COLO668 (cell line): ENCODE data around the gene PTCH1.

ENCODE experiments used
- DNase-seq: peaks from one replicate; lab custom pipeline; 2025; ENCODE audit not compliant: unreplicated experiment; lab: John Stamatoyannopoulos, UW

Gene PTCH1

GRCh38 chr9:95465115-95465514 lies 51.7 kb downstream of the PTCH1 start:
- DNase-seq: no peak

DNA sequence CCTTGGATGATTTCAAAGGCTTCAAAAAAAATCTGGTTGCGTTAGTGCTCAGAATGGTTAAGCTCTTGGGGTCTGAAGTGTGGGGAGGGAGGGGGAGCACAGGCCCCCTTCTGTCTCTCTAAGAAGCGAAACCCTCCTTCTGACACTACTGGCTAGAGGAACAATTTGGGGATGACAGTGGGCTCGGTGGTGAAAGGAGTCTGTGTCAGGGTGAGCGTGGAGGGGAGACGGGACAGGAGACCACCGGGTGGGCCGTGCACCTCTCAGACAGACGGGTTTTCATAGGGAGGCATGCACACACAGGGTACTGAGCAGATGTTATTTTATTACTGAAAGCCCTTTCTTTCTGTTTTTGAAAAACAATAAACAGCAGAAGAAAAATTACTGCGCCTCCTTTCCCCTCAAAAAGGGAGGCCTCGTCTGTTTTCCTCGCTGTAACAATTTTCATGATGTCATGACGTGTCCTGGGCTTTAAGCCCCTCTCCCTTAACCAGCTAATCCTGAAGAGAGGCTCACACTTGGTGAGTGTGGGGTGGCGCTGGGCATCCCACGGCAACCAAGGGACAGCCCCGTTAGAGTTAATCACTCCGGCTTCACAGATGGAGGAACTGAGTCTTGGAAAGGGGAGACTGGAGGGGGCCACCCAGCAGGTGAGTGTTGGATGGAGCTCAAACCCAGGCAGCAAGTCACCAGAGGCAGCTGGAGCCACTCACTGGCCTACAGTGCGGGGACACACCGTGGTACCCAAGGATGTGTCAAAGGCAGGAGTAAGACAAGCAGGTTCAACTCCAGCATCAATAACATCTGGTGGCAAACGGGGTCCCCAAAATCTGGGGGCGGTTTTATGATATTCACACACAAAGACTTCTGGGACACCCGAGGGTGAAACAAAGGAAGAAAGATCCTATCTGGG lies 53.4 kb downstream of the PTCH1 start:
- no peak for DNase-seq

- DNase-seq: peak; percentile 13
Measured at GRCh38 chr9:95462249-95463147, 54.3 kb downstream of the PTCH1 start.

- DNase-seq: no peak
Measured at GRCh38 chr9:95461448-95462248, 55.1 kb downstream of the PTCH1 start.

GRCh38 chr9:95460518-95461164 lies 56.1 kb downstream of the PTCH1 start:
- no peak for DNase-seq

GRCh38 chr9:95459851-95460517 lies 56.8 kb downstream of the PTCH1 start:
- DNase-seq: no peak

GRCh38 chr9:95459178-95459577 lies 57.6 kb downstream of the PTCH1 start:
- no peak for DNase-seq

- no peak for DNase-seq
Measured at GRCh38 chr9:95458666-95459065, 58.1 kb downstream of the PTCH1 start.

DNA sequence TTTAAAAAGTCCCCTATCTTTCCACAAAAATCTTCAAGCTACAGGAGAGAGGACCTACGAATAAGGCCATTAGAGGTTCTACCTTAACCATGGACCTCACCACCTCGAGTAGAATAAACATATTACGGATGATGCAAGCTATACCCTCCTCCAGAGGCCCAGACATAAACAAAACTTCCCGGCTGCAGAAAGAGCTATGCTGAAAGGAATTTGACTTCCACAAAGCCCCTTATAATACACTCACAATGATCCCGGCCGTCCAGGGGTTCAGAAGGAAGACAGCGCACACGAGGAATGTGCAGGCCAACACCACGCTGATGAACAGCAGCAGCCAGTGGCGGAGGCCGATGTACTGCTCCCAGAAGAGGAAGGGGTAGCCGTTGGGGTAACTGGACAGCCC lies 59.0 kb downstream of the PTCH1 start:
- DNase-seq: no peak

GRCh38 chr9:95455714-95456113 lies 61.1 kb downstream of the PTCH1 start:
- DNase-seq: no peak

DNA sequence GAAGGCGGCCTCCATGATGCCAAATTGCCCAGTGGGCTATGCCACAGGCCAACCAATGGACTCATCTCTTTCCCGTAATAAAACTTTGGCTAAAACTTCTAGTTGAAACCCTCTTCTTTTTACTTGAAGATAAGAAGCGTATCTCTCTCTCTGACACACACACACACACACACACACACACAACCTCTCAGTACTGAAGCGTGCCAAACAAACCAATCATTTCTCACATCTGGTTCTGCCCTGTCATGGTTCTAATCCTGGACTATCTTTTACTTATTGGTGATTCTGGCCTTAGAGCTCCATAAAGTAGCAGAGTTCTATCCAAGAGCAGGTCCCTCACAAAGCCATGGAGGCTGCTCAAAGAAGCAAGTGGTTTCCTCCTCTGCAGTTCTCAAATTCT lies 64.6 kb downstream of the PTCH1 start:
- no peak for DNase-seq

GRCh38 chr9:95451065-95451426 lies 65.7 kb downstream of the PTCH1 start:
- no peak for DNase-seq

- no peak for DNase-seq
Measured at GRCh38 chr9:95450171-95451064, 66.4 kb downstream of the PTCH1 start.

DNA sequence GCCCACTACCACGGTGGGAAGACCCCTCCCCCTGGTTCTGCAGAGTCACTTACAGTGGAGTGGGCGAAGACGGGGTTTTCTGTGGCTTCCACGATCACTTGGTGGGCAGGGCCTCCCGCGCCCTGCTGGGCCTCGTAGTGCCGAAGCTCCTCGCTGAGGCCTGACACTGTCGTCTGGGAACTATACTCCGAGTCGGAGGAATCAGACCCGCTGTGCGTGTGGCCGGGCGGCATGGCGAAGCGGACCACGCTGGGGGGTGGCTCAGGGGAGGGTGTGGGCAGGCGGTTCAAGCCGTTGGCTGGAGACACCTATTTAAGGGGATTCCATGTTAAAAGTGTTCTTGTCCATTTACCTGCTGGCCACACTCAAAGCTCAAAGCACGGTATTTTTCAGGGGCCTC lies 67.8 kb downstream of the PTCH1 start:
- no peak for DNase-seq

- no peak for DNase-seq
Measured at GRCh38 chr9:95447660-95448420, 68.9 kb downstream of the PTCH1 start.

DNA sequence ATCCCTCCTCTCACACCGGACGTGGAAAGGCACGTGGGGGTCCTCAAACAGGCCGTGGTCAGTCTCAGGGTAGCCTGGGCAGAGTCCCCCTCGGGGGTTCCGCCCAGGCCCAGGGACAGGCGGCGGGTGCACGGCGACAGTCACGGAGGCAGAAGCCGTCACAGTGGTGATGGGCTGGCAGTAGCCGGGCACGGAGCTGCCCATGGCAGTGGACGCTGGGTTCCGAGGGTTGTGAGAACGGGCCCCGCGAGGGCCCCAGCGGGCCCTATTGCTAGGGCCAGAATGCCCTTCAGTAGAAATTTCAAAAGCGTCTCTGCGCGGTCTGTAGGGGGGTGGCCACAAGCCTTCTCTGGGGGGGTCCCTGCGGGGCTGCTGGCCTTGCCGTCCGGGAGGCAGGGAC lies 69.8 kb downstream of the PTCH1 start:
- no peak for DNase-seq

GRCh38 chr9:95446259-95446658 lies 70.5 kb downstream of the PTCH1 start:
- no peak for DNase-seq

DNA sequence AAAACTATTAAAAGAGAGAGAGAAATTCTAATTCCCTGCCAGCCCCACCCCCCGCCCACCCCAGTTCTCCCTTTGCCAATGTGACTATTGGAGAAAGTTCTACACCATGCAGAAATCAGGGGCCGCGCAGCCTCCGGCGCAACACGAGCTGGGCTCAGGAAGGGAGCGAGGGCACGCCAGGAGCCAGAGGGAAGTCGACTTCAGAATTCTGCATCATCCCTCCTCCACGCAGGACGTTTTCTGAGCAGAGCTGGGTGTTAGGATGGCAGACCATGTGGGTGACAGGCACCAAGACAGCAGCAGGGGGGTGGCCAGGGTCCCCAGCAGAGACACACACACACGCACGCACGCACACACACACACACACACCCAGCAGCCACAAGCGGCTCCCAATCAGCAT lies 72.6 kb downstream of the PTCH1 start:
- no peak for DNase-seq
